LNCAP (cell line): ENCODE measurements around the gene PCDH15.

Experiments
- TF ChIP-seq, protein P1 (sequence below): fragments of 450-650 bp; IDR thresholded peaks from 2 replicates; pipeline ENCODE4 v1.5.1; 2017; ENCODE audit warnings: mild to moderate bottlenecking

Gene PCDH15

DNA sequence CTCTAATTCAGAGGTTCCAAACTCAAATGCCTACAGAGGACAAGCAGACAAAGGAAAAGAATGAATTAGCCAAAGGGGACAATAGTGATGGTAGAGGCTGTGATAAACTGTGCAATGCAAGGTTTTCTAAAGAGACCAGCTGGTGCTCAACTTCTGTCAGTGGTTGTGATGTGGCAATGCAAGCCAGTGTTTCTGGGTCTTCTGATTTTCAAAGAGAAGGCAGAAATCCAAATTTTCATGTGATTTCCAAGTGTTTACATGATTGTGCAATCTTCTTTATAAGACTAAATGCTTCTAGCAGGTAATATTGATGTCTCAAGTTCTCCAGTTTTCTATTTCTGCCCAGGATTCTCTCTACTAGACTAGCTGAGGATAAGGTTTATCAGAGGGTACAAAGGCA lies 135.9 kb downstream of the PCDH15 start:
- TF ChIP-seq, protein P1, sequence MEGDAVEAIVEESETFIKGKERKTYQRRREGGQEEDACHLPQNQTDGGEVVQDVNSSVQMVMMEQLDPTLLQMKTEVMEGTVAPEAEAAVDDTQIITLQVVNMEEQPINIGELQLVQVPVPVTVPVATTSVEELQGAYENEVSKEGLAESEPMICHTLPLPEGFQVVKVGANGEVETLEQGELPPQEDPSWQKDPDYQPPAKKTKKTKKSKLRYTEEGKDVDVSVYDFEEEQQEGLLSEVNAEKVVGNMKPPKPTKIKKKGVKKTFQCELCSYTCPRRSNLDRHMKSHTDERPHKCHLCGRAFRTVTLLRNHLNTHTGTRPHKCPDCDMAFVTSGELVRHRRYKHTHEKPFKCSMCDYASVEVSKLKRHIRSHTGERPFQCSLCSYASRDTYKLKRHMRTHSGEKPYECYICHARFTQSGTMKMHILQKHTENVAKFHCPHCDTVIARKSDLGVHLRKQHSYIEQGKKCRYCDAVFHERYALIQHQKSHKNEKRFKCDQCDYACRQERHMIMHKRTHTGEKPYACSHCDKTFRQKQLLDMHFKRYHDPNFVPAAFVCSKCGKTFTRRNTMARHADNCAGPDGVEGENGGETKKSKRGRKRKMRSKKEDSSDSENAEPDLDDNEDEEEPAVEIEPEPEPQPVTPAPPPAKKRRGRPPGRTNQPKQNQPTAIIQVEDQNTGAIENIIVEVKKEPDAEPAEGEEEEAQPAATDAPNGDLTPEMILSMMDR: no peak

DNA sequence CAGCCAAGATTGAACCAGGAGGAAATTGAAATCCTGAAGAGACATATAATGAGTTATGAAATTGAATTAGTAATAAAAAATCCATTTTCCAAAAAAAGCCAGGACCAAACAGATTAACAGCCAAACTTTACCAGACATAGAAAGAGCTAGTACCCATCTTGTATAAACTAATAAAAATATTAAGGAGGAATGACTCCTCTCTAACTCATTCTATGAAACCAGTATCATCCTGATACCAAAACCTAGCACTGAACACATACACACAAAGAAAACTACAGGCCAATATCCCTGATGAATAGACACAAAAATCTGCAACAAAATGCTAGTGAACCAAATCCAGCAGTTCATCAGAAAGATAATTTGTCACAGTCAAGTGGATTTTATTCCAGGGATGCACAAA lies 140.6 kb downstream of the PCDH15 start:
- TF ChIP-seq, protein P1: no peak

DNA sequence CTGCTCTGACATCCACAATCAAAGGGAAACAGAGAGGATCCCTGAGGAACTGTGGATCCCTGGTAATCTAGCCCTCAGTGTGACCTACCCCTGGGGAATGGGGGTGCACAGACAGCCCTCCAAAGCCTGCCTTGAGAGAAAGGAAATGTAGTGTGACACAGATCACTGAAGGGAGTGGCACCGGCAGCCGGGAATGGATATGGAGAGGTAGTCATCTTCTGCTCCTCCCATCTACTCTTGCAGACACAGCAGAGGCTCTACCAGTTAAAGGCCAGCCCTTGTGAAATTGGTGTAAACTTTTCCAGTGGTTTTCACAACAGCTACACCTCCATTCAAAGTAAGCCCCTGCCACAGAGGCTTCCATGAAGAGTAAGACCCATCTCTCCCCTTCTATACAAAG lies 144.4 kb downstream of the PCDH15 start:
- TF ChIP-seq, protein P1: no peak

DNA sequence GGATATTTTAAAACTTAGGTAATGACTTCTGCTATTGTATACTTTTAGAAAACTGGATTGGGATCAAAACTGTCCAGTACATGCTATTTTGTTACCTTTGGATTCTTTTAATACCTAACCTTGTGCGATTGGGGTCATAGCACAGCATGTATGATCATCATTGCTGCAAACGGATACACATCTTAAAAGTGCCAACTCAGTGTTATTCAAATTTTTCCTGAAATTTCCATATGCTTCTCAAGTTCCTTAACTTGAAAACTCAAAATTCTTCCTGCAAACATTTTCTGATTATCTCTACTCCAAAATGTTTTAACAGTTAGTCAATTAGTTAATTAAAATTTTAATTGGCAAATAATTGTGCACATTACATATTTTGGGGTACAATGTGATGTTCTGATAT lies 147.5 kb downstream of the PCDH15 start:
- TF ChIP-seq, protein P1: no peak

DNA sequence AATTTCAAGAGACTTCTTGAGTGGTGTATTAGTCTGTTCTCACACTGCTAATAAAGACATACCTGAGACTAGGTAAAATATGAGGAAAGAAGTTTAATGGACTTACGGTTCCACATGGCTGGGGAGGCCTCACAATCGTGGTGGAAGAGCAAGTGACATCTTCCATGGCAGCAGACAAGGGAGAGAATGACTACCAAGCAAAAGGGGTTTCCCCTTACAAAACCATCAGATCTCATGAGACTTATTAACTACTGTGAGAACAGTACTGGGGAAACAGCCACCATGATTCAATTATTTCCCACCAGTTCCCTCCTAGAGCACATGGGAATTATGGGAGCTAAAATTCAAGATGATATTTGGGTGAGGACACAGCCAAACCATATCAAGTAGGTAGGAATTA lies 150.5 kb downstream of the PCDH15 start:
- TF ChIP-seq, protein P1: no peak

DNA sequence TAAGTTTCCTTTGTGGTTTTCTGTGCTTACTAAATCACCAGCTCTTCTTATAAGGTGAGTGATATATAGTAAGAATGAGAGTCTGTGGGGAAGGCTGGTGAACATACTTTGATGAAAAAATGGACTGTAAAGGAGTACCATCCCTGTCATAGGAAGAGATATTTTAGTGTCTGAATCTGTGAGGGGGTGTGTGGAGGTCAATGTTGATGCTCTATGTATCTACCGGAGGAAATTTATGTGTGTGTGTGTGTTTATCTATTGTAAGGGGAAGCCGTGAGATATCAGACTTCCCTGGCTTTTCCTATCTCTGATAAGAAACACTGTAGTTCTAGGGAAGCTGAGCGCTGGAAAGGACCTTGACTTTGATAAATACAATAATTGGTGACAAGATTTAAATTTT lies 179.0 kb downstream of the PCDH15 start:
- TF ChIP-seq, protein P1: no peak

DNA sequence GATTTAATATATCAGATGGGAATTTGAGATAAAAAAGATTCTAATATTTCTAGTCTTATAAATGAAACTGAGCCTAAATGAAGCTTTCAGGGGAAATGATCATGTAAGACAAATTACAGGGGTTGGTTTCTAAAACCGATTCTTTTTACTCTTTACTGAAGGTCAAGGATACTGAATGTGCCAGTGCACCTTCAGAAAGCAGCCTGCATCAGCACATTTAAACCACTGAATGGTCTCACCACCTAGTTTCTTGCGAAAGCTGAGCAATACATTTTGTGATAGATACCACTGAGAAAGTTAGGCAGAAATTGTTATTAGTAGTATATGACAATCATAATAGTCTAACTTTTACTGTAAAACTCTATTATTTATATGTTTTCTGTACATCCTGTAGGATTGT lies 180.7 kb downstream of the PCDH15 start:
- TF ChIP-seq, protein P1: no peak

DNA sequence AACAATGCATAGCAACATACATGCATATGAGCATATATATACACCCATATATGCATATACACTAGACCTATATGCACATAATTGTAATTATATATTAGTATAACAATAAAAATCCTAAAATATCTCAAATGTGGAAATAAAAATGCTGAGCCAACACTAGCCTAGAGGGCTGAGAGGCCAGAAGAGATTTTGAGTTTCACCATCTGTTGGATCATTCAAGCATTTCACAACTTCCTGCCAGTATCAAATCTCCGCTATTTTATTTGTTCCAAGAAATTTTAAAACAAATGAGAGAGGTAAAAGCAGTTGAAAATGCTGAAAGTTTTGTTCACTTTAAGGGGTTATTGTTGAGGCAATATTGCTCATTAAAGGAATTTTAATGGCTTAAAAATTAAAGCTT lies 187.0 kb downstream of the PCDH15 start:
- TF ChIP-seq, protein P1: no peak
